Astrocyte (in vitro differentiated cells and primary cell): Measurements from ENCODE around the gene VSTM5.

ENCODE experiments used
- CTCF ChIP-seq: IDR thresholded peaks from 2 replicates; pipeline ENCODE4 v1.5.1; 2011; ENCODE audit warnings: low read depth, mild to moderate bottlenecking, inconsistent platforms, low read length, moderate library complexity; ENCODE audit not compliant: insufficient read depth
- EZH2 ChIP-seq: IDR thresholded peaks from 2 replicates; pipeline ENCODE4 v1.6.1; 2012; ENCODE audit warnings: mild to moderate bottlenecking, low read length, inconsistent platforms; ENCODE audit not compliant: insufficient read depth

GRCh38 chr11:93840180-93840579 lies 10.2 kb downstream of the VSTM5 start:
- no peak for TF ChIP-seq CTCF
- no peak for TF ChIP-seq EZH2
